A549 (cell line): ENCODE data around the gene ZNF429.
"Not testable (repeated sequence)": the region's sequence is repeated elsewhere in the genome, so short reads cannot be mapped to it uniquely, and the experiment has no call there.

Source experiments
- CHD2 ChIP-seq: fragments of 150-350 bp; IDR thresholded peaks from 2 replicates; pipeline ENCODE4 v1.6.1; 2014; ENCODE audit warnings: low read length; ENCODE audit not compliant: partially characterized antibody
- ESRRA ChIP-seq: fragments of 150-350 bp; IDR thresholded peaks from 2 replicates; pipeline ENCODE4 v1.6.1; 2014; ENCODE audit warnings: mild to moderate bottlenecking, low read length, borderline replicate concordance
- HDAC2 ChIP-seq: fragments of 200-600 bp; sonication (generic); IDR thresholded peaks from 2 replicates; pipeline ENCODE4 v1.6.1; 2016
- HOXA7 ChIP-seq: fragments of 250-450 bp; sonication (Bioruptor Pico); IDR thresholded peaks from 2 replicates; pipeline ENCODE4 v1.5.0; 2020; ENCODE audit warnings: mild to moderate bottlenecking, moderate library complexity
- MYC ChIP-seq: IDR thresholded peaks from 2 replicates; pipeline ENCODE4 v1.6.1; 2012; ENCODE audit warnings: mild to moderate bottlenecking, inconsistent platforms, low read length, improper control_type of control experiment, borderline replicate concordance
- POLR2A ChIP-seq: IDR thresholded peaks from 2 replicates; pipeline ENCODE4 v1.6.1; 2012; ENCODE audit warnings: mild to moderate bottlenecking, low read length
- SMC3 ChIP-seq: fragments of >200 bp; sonication (Bioruptor Twin); formaldehyde crosslinking; IDR thresholded peaks from 3 replicates; pipeline ENCODE4 v1.6.1; 2018; ENCODE audit warnings: inconsistent platforms
- TF ChIP-seq, protein P1 (sequence below): fragments of 450-650 bp; IDR thresholded peaks from 2 replicates; pipeline ENCODE4 v1.6.1; 2014; ENCODE audit warnings: antibody characterized with exemption
- TF ChIP-seq, protein P2 (sequence below): fragments of >200 bp; sonication (Bioruptor Twin); formaldehyde crosslinking; IDR thresholded peaks from 3 replicates; pipeline ENCODE4 v1.5.1; 2016

DNA sequence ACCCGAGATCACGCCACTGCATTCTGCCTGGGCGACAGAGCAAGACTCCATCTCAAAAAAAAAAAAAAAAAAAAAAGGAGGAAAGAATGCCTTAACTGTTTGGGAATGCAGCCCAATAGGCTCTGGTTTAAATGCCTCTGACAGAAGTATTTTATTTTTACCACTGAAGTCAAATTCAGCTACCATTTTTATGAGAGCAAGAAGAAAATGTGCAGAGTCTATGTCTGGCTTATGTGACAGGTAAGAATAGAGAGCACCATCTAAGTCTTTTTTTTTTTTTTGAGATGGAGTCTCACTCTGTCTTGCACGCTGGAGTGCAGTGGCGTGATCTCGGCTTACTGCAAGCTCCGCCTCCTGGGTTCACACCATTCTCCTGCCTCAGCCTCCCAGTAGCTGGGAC is 7.2 kb downstream of the ZNF429 start:
- TF ChIP-seq, protein P1, sequence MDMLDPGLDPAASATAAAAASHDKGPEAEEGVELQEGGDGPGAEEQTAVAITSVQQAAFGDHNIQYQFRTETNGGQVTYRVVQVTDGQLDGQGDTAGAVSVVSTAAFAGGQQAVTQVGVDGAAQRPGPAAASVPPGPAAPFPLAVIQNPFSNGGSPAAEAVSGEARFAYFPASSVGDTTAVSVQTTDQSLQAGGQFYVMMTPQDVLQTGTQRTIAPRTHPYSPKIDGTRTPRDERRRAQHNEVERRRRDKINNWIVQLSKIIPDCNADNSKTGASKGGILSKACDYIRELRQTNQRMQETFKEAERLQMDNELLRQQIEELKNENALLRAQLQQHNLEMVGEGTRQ, result not testable (repeated sequence)
- TF ChIP-seq SMC3; HDAC2; HOXA7 (CRISPR knock-in tag); POLR2A; CHD2; ESRRA; MYC: not testable (repeated sequence)
- TF ChIP-seq, protein P2, sequence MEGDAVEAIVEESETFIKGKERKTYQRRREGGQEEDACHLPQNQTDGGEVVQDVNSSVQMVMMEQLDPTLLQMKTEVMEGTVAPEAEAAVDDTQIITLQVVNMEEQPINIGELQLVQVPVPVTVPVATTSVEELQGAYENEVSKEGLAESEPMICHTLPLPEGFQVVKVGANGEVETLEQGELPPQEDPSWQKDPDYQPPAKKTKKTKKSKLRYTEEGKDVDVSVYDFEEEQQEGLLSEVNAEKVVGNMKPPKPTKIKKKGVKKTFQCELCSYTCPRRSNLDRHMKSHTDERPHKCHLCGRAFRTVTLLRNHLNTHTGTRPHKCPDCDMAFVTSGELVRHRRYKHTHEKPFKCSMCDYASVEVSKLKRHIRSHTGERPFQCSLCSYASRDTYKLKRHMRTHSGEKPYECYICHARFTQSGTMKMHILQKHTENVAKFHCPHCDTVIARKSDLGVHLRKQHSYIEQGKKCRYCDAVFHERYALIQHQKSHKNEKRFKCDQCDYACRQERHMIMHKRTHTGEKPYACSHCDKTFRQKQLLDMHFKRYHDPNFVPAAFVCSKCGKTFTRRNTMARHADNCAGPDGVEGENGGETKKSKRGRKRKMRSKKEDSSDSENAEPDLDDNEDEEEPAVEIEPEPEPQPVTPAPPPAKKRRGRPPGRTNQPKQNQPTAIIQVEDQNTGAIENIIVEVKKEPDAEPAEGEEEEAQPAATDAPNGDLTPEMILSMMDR, result not testable (repeated sequence)
